ENCODE results near the gene POR.

DNA sequence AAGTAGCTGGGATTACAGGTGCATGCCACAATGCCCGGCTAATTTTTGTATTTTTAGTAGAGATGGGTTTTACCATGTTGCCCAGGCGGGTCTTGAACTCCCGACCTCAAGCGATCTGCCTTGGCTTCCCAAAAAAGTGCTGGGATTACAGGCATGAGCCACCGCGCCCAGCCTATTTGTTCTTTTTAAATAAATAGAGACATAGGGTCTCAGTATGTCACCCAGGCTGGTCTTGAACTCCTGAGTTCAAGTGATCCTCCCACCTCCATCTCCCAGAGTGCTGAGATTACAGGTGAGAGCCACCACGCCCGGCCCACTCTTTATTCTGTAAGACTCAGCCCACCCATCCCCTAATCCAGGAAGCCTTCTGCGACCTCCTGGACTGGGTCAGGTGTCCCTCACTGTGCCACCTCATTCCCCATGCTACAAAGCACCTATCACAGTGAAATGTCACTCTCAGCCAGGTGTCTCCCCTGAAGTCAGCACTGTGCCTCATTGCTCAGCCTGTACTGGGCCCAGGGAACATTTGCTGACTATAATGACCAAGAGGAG, 76.7 kb downstream of the POR start:
- TF ChIP-seq, protein P1, sequence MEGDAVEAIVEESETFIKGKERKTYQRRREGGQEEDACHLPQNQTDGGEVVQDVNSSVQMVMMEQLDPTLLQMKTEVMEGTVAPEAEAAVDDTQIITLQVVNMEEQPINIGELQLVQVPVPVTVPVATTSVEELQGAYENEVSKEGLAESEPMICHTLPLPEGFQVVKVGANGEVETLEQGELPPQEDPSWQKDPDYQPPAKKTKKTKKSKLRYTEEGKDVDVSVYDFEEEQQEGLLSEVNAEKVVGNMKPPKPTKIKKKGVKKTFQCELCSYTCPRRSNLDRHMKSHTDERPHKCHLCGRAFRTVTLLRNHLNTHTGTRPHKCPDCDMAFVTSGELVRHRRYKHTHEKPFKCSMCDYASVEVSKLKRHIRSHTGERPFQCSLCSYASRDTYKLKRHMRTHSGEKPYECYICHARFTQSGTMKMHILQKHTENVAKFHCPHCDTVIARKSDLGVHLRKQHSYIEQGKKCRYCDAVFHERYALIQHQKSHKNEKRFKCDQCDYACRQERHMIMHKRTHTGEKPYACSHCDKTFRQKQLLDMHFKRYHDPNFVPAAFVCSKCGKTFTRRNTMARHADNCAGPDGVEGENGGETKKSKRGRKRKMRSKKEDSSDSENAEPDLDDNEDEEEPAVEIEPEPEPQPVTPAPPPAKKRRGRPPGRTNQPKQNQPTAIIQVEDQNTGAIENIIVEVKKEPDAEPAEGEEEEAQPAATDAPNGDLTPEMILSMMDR (conservative IDR thresholded peaks at IDR 0.05; ENCODE audit: low read depth, low read length), result no peak
- no peak for TF ChIP-seq EZH2 (IDR thresholded peaks at IDR 0.05; ENCODE audit: borderline replicate concordance, low read depth, low read length, poor library complexity, severe bottlenecking)

All from A673 (cell line).